Activated CD8-positive, alpha-beta memory T cell treated with anti-CD3 and anti-CD28 coated beads, Interleukin-2, amount 50 U/mL, for 1 hour (primary cell): ENCODE data around the gene RBMX2.

Source experiments
- DNase-seq: peaks from one replicate; pipeline ENCODE4 v3.0.0-alpha.2; 2020; ENCODE audit errors: extremely low read depth

The RBMX2 gene

GRCh38 chrX:130444641-130445336, 43.0 kb downstream of the RBMX2 start:
- DNase-seq: no peak

GRCh38 chrX:130446974-130447373, 45.2 kb downstream of the RBMX2 start:
- DNase-seq: no peak
